H9 (cell line): ENCODE data around the gene IL11RA. TPM values are rescaled to one million over a fixed set of nuclear protein-coding genes. Genes with fewer than 3 reads are reported as not detected.

Experiments used
- DNase-seq: peaks from one replicate; pipeline ENCODE4 v3.0.0-alpha.2; 2017
- H2AFZ ChIP-seq: one replicate; pipeline ENCODE4 v1.6.1; 2013; ENCODE audit warnings: mild to moderate bottlenecking, low read length, control low read depth, moderate library complexity
- H2AK5ac ChIP-seq: 2 replicates; pipeline ENCODE4 v1.6.1; 2013; ENCODE audit warnings: low read length, control low read depth, mixed read lengths; ENCODE audit not compliant: insufficient read length
- H2BK120ac ChIP-seq: one replicate; pipeline ENCODE4 v1.6.1; 2013; ENCODE audit warnings: low read depth, mild to moderate bottlenecking, low read length, control low read depth, inconsistent platforms; ENCODE audit not compliant: poor library complexity, severe bottlenecking
- H2BK12ac ChIP-seq: 2 replicates; pipeline ENCODE4 v1.6.1; 2013; ENCODE audit warnings: low read length, control low read depth, mixed read lengths, low read depth; ENCODE audit not compliant: insufficient read length
- H2BK15ac ChIP-seq: 2 replicates; pipeline ENCODE4 v1.6.1; 2013; ENCODE audit warnings: low read depth, low read length, control low read depth
- H2BK20ac ChIP-seq: one replicate; pipeline ENCODE4 v1.6.1; 2013; ENCODE audit warnings: low read depth, mild to moderate bottlenecking, low read length, control low read depth, inconsistent platforms; ENCODE audit not compliant: poor library complexity, severe bottlenecking
- H2BK5ac ChIP-seq: 2 replicates; pipeline ENCODE4 v1.6.1; 2013; ENCODE audit warnings: low read length, control low read depth, mixed read lengths; ENCODE audit not compliant: insufficient read length
- H3K14ac ChIP-seq: 2 replicates; pipeline ENCODE4 v1.6.1; 2013; ENCODE audit warnings: low read length, control low read depth; ENCODE audit not compliant: insufficient read depth
- H3K18ac ChIP-seq: 2 replicates; pipeline ENCODE4 v1.6.1; 2013; ENCODE audit warnings: low read depth, mild to moderate bottlenecking, mixed read lengths, low read length, control low read depth; ENCODE audit not compliant: insufficient read length
- H3K23ac ChIP-seq: 2 replicates; pipeline ENCODE4 v1.6.1; 2013; ENCODE audit warnings: low read length, control low read depth, mixed read lengths, low read depth; ENCODE audit not compliant: insufficient read length
- H3K23me2 ChIP-seq: 2 replicates; pipeline ENCODE4 v1.6.1; 2013; ENCODE audit warnings: low read depth, mild to moderate bottlenecking, mixed read lengths, low read length, control low read depth; ENCODE audit not compliant: insufficient read length, poor library complexity, severe bottlenecking
- H3K27ac ChIP-seq: 2 replicates; pipeline ENCODE4 v1.5.1; 2013; ENCODE audit warnings: low read length, control low read depth, mixed read lengths, low read depth; ENCODE audit not compliant: insufficient read length
- H3K27me3 ChIP-seq: 2 replicates; pipeline ENCODE4 v1.6.1; 2013; ENCODE audit warnings: low read length, control low read depth, inconsistent platforms; ENCODE audit not compliant: insufficient read depth
- H3K4ac ChIP-seq: 2 replicates; pipeline ENCODE4 v1.6.1; 2013; ENCODE audit warnings: low read depth, mild to moderate bottlenecking, control low read depth, inconsistent platforms, low read length, moderate library complexity
- H3K4me1 ChIP-seq: 2 replicates; pipeline ENCODE4 v1.6.1; 2013; ENCODE audit warnings: low read length, control low read depth, inconsistent platforms; ENCODE audit not compliant: insufficient read depth
- H3K4me2 ChIP-seq: 2 replicates; pipeline ENCODE4 v1.6.1; 2013; ENCODE audit warnings: low read length, control low read depth, mixed read lengths; ENCODE audit not compliant: insufficient read length, insufficient read depth
- H3K56ac ChIP-seq: 2 replicates; pipeline ENCODE4 v1.6.1; 2013; ENCODE audit warnings: low read depth, mild to moderate bottlenecking, mixed read lengths, low read length, control low read depth; ENCODE audit not compliant: insufficient read length
- H3K79me1 ChIP-seq: 2 replicates; pipeline ENCODE4 v1.6.1; 2013; ENCODE audit warnings: low read depth, mild to moderate bottlenecking, moderate library complexity, low read length, control low read depth, inconsistent platforms; ENCODE audit not compliant: insufficient read depth, poor library complexity, severe bottlenecking
- H3K79me2 ChIP-seq: 2 replicates; pipeline ENCODE4 v1.6.1; 2013; ENCODE audit warnings: low read length, control low read depth, inconsistent platforms; ENCODE audit not compliant: insufficient read depth
- H3K9ac ChIP-seq: 2 replicates; pipeline ENCODE4 v1.6.1; 2013; ENCODE audit warnings: low read length, control low read depth, mixed read lengths; ENCODE audit not compliant: insufficient read length; ENCODE audit errors: extremely low read depth
- H3K9me3 ChIP-seq: one replicate; pipeline ENCODE4 v1.6.1; 2013; ENCODE audit warnings: low read depth, low read length, inconsistent platforms; ENCODE audit not compliant: control insufficient read depth
- H3T11ph ChIP-seq: one replicate; pipeline ENCODE4 v1.6.1; 2013; ENCODE audit warnings: mild to moderate bottlenecking, low read length, control low read depth, inconsistent platforms
- H4K20me1 ChIP-seq: one replicate; pipeline ENCODE4 v1.6.1; 2013; ENCODE audit not compliant: control insufficient read depth, insufficient read length, insufficient read depth
- H4K5ac ChIP-seq: 2 replicates; pipeline ENCODE4 v1.6.1; 2013; ENCODE audit warnings: low read depth, mild to moderate bottlenecking, mixed read lengths, low read length, control low read depth; ENCODE audit not compliant: insufficient read length
- H4K8ac ChIP-seq: replicated peaks from 2 replicates; pipeline ENCODE4 v1.6.1; 2013; ENCODE audit warnings: low read length, control low read depth, mixed read lengths, low read depth; ENCODE audit not compliant: insufficient read length
- H4K91ac ChIP-seq: 2 replicates; pipeline ENCODE4 v1.6.1; 2013; ENCODE audit warnings: low read depth, mild to moderate bottlenecking, moderate library complexity, mixed read lengths, low read length, control low read depth; ENCODE audit not compliant: insufficient read length
- H3K27ac Mint-ChIP-seq, 3 experiments: 2 replicates in 2 of 3; 3 replicates in 1 of 3; pipeline ENCODE4 v1.8.0; 2020 to 2021; ENCODE audit warnings: mixed read lengths in 3 of 3, mild to moderate bottlenecking in 1 of 3, moderate library complexity in 1 of 3
- H3K27me3 Mint-ChIP-seq: 2 replicates; pipeline ENCODE4 v1.8.0; 2021; ENCODE audit warnings: low read depth, mild to moderate bottlenecking, moderate library complexity, mixed read lengths
- H3K36me3 Mint-ChIP-seq, 3 experiments: 2 replicates in 2 of 3; 3 replicates in 1 of 3; pipeline ENCODE4 v1.8.0; 2020 to 2021; ENCODE audit warnings: low read depth in 3 of 3, mixed read lengths in 3 of 3; ENCODE audit not compliant: insufficient read depth in 1 of 3
- H3K4me1 Mint-ChIP-seq, 2 experiments: 2 replicates each; pipeline ENCODE4 v1.8.0; 2020; ENCODE audit warnings: mixed read lengths in 2 of 2
- H3K4me3 Mint-ChIP-seq, 2 experiments: 2 replicates in 1 of 2; 3 replicates in 1 of 2; pipeline ENCODE4 v1.8.0; 2020 to 2021; ENCODE audit warnings: mild to moderate bottlenecking in 2 of 2, mixed read lengths in 2 of 2, moderate library complexity in 1 of 2
- H3K9me3 Mint-ChIP-seq, 2 experiments: 2 replicates in 1 of 2; 3 replicates in 1 of 2; pipeline ENCODE4 v1.8.0; 2020; ENCODE audit warnings: mild to moderate bottlenecking in 2 of 2, mixed read lengths in 2 of 2, moderate library complexity in 1 of 2
- WGBS: extraction: QIAGEN DNeasy Blood & Tissue Kit; methylation state at CpG from one replicate; pipeline ENCODE4 v1.1.7; 2013; ENCODE audit warnings: missing lambda C conversion rate, low lambda C conversion rate, mixed read lengths; ENCODE audit not compliant: insufficient read length; ENCODE audit errors: extremely low coverage; 5-methylcytosine and 5-hydroxymethylcytosine counted together
- total RNA-seq: library from RNA; stranded (reverse); gene quantifications from 2 replicates; pipeline ENCODE4 v1.2.1, GENCODE V29; 2021
- TF ChIP-seq, protein P1 (sequence below): fragments of 200-600 bp; sonication (generic); conservative IDR thresholded peaks from 3 replicates; pipeline ENCODE4 v1.8.0; 2021; ENCODE audit warnings: antibody characterized with exemption, mild to moderate bottlenecking

Gene IL11RA
- total RNA-seq, 1 experiment from 2014 or later = 8.7 TPM

DNA sequence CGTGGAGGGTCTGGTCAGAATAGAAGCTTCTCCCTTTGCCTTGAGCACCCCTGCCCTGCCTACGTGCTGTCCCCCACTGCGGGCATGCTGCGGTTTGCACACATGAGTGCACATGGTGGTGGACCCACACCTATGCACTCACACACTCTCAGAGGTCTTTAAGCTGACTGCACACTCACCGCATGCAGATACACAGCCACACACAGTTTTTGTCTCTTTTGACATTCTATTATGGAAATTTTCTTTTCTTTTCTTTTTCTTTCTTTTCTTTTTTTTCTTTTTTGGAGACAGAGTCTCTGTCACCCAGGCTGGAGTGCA lies 22.5 kb upstream of the IL11RA start:
- Mint-ChIP-seq H3K27me3 (peaks cover 83% of the 10 kb centered on the region), H3K9me3 (peaks cover 0 to 6% of the 10 kb centered on the region in 2 experiments; a peak in 3 of 5 replicates)
- no CpG with 5 or more reads among the region's 5 CpGs for WGBS

More for the DNA sequence above, 22.5 kb upstream of the IL11RA start:
- DNase-seq = no peak
- Histone ChIP-seq H3K4me1 (no peaks in the 10 kb centered on the region), H3K79me2 (no peaks in the 10 kb centered on the region), H3K4ac (no peak overlapping the region), H2BK20ac (no peak overlapping the region), H4K5ac (no peak overlapping the region), H3T11ph (no peak overlapping the region), H3K56ac (no peak overlapping the region), H3K27ac (no peak overlapping the region), H3K9me3 (no peaks in the 10 kb centered on the region), H3K23me2 (peaks cover 13% of the 10 kb centered on the region), H3K4me2 (peak overlapping the region; percentile 58), H2BK120ac (no peak overlapping the region), H3K27me3 (peaks cover 56% of the 10 kb centered on the region), H4K91ac (no peak overlapping the region), H4K8ac (no peak overlapping the region), H3K18ac (no peak overlapping the region), H3K14ac (no peak overlapping the region), H3K79me1 (no peaks in the 10 kb centered on the region), H3K9ac (no peak overlapping the region), H4K20me1 (no peaks in the 10 kb centered on the region), H3K23ac (no peak overlapping the region), H2BK15ac (no peak overlapping the region), H2BK5ac (no peak overlapping the region), H2AFZ (no peak overlapping the region), H2AK5ac (no peak overlapping the region), H2BK12ac (no peak overlapping the region)
- Mint-ChIP-seq H3K36me3 (peaks cover 0 to 1% (median 0%) of the 10 kb centered on the region in 3 experiments; a peak in 3 of 7 replicates), H3K4me3 (peak overlapping the region; percentile 64 to 86), H3K27ac (no peak overlapping the region), H3K4me1 (peaks cover 17 to 38% of the 10 kb centered on the region in 2 experiments)
- TF ChIP-seq, protein P1, sequence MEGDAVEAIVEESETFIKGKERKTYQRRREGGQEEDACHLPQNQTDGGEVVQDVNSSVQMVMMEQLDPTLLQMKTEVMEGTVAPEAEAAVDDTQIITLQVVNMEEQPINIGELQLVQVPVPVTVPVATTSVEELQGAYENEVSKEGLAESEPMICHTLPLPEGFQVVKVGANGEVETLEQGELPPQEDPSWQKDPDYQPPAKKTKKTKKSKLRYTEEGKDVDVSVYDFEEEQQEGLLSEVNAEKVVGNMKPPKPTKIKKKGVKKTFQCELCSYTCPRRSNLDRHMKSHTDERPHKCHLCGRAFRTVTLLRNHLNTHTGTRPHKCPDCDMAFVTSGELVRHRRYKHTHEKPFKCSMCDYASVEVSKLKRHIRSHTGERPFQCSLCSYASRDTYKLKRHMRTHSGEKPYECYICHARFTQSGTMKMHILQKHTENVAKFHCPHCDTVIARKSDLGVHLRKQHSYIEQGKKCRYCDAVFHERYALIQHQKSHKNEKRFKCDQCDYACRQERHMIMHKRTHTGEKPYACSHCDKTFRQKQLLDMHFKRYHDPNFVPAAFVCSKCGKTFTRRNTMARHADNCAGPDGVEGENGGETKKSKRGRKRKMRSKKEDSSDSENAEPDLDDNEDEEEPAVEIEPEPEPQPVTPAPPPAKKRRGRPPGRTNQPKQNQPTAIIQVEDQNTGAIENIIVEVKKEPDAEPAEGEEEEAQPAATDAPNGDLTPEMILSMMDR = no peak
